Kidney tubule cell (primary cell): ENCODE measurements around the gene ECHDC3.
"Not testable (repeated sequence)": the region's sequence is repeated elsewhere in the genome, so short reads cannot be mapped to it uniquely, and the experiment has no call there.

ENCODE experiments used
- DNase-seq: peaks from one replicate; pipeline ENCODE4 v3.0.0-alpha.2; 2018; ENCODE audit warnings: low spot score

The ECHDC3 gene, protein sequence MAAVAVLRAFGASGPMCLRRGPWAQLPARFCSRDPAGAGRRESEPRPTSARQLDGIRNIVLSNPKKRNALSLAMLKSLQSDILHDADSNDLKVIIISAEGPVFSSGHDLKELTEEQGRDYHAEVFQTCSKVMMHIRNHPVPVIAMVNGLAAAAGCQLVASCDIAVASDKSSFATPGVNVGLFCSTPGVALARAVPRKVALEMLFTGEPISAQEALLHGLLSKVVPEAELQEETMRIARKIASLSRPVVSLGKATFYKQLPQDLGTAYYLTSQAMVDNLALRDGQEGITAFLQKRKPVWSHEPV

DNA sequence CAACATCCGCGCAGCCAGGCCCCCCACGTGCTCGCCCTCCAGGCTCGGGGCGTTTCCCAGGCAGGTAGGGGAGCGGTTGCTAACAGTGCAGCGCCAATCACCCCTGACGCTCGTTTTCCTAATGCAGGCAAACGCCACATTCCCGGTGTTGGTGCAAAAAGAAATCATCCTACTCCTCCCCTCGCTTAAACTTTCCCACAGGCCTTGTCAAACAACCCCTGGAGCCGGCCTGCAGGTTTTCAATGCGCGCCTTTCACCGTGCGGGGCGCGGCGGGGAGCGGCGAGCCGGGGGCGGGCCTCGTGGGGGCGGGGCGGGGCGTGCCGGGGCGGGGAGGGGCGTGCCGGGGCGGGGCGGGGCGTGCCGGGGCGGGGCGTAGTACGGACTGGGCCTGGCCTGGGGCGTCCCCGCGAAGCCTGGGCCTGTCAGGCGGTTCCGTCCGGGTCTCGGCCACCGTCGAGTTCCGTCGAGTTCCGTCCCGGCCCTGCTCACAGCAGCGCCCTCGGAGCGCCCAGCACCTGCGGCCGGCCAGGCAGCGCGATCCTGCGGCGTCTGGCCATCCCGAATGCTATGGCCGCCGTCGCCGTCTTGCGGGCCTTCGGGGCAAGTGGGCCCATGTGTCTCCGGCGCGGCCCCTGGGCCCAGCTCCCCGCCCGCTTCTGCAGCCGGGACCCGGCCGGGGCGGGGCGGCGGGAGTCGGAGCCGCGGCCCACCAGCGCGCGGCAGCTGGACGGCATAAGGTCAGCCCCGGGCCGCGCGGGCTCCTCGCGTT lies at the start of gene ECHDC3:
Gene ECHDC3 (plus strand): TSS at position 374 of the 770 bp plus-strand sequence. CDS start 195 bp downstream, at position 569.
- DNase-seq: peak; percentile 53

DNA sequence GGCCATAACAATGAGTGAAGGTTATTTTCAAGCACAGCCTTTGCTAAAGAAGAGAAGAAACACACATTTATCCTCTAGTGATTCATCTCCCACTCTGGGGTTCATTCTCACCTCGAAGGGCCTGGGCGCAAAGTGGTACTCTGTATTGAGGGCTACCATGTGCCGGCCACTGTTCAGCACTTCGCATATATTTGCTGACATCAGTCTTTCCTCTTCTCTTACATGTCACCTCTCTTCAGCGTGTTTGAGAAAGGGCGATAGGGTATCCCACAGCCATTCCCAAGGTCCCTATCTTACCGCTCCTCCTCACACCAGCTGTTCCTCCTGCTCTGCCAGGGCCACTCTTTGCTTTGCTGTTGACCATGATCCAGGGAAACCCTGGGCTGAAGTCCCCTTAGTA lies 48.8 kb upstream of the ECHDC3 start:
- DNase-seq: no peak

DNA sequence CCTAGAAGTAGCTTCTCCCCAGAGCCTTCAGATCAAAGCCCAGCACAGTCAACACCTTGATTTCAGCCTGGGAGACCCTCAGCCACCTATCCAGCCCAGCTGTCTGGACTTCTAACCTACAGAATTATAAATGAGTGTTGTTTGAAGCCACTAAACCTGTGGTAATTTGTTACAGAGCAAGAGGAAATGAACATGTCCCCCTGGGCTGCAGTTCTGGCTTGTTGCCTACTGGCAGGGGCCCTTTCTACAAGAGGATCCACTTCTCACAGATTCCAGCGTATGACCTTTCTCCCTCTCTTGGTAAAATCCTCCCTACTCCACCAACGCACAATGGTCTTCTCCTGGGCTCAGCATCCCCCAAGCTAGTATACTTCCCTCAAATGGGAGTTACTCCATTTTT lies 46.4 kb upstream of the ECHDC3 start:
- DNase-seq: no peak

DNA sequence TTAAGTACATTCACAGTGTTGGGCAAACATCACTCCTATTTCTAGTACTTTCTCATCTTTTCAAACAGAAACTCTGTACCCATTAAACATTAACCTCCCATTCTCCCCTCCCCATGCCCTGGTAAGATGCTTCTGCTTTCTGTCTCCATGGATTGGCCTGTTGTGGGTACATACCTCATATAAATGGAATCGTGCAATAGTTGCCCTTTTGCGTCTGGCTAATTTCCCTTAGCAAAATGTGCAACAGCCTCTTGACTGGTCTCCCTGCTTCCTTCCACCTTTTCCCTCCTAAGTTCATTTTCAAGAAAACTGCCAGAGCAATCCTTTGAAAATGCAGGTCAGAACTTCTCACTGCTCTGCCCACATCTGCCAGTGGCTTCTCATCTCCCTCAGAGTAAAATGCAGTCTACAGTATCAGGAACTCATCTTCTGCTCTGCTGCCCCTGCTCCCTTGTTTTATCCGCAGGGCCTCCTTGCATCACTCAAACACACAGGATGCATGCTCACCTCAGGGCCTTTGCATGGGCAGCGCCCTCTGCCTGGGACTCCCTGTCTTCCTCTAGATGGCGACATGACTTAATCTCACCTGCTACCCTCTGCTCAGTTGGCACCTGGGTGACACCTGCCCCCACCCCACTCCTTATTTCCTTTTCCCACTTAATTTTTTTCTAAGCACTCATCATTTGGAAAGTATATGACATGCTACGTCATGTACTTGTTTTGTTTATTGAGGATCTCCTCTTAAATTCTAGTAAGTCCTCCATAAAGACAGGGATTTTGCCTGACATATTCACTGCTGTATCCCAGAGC lies 44.3 kb upstream of the ECHDC3 start:
- DNase-seq: peak; percentile 30

DNA sequence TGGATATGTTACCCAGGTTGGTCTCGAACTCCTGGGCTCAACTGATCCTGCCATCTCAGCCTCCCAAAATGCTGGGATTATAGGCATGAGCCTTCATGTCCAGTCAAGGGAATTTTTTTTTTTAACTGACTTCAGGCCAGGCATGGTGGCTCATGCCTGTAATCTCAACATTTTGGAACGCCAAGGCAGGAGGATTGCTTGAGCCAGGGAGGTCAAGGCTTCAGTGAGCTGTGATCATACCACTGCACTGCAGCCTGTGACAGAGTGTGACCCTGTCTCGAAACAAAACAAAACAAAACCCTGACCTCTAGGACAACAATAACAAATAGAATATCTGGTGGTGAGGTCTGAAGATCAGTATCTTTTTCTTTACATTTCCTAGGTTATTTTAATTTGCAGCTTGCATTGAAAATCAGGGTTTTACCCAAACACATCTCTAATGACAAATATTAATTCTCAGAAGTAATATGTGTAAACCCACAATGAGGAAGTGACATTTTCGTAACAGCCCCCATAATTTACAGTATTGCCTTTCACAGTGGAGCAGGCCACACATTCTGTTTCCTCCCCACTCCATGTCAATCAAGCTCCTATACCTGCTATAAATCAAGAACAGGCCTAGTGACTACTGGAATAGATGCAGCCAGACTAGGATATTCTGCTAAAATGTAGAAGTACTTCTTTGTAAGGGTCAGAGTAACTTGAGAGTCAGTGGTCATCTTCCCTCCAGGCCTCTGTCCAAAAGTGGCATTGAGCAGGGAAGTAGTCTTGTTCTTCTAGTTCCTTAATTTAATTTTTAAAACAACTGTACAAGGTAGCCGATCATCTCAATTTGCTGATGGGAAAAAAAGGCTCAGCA lies 43.3 kb upstream of the ECHDC3 start:
- DNase-seq: no peak

DNA sequence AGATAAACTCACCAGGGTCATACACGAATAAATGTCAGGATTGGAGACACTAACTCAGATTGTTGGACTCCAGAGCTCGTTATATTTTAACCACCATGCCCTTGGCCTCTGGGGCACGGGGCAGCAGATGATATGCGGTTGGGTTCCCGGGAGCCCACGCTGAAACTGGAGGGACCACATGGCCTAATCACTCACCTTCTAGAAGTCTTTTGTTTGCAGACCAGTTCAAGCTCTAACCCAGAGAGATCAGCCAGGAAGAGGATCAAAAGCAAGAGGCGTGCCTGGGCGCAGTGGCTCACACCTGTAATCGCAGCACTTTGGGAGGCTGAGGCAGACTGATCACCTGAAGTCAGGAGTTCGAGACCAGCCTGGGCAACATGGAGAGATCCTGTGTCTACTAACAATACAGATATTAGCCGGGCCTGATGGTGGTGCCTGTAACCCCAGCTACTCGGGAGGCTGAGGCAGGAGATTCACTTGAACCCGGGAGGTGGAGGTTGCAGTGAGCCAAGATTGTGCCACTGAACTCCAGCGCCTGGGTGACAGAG lies 42.6 kb upstream of the ECHDC3 start:
- DNase-seq: peak; percentile 32

DNA sequence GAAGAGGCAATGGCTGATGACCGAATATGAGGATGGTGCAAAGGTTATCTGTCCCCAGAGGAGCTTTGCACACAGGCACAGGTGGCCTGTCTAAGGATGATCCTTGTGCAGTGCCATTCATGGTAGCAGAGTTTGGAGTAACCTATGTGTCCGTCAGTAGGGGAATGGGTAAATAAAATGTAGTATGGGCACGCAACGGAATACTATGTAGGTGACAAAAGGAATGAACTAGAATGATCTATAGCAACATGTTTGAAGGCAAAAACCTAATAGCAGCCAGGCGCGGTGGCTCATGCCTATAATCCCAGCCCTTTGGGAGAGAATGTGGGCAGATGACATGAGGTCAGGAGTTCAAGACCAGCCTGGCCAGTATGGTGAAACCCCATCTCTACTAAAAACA lies 41.6 kb upstream of the ECHDC3 start:
- no peak for DNase-seq

DNA sequence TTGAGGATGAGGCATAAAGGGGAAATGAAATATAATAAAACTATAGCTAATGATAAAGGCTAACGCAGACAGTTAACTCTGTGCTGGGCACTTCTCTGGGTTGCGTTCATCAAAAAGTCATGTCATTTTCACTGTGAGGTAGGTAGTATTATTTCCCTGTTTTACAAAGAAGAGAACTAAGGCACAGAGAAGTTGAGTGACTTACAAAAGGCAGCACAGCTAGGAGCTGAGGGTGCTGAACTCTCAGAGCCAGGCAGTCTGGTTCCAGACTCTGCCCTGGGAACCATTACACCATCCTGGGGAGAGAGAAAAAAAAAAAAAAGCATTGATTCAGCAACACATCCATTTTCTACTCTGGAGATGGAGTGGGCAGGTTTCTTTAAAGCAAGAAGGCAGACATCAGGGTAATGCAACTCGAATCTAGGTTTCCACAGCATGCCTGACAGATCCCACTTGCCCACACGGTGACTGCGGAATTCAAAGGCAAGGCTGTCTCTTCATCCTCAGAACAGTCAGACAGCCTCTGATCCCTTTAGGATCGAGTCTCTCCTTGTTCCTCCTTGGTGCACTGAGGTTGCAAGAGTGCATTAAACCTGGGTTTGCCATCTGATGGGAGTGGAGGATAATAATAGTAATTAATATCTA lies 40.6 kb upstream of the ECHDC3 start:
- DNase-seq: no peak

DNA sequence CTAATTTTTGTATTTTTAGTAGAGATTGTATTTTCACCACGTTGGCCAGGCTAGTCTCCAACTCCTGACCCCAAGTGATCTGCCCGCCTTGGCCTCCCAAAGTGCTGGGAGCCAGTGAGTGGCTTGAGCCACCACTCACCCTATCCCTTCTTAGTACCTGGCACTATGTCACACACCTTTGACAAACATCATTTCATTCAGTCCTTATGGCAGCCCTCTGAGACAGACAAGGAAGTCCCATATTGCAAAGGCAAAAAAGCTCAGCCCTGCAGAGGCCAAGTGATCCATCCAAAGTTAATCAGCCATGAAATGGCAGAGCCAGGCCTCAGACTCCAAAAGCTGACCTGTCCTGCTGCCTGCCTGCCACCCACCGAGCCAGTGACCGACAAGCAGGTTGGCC lies 39.9 kb upstream of the ECHDC3 start:
- no peak for DNase-seq

DNA sequence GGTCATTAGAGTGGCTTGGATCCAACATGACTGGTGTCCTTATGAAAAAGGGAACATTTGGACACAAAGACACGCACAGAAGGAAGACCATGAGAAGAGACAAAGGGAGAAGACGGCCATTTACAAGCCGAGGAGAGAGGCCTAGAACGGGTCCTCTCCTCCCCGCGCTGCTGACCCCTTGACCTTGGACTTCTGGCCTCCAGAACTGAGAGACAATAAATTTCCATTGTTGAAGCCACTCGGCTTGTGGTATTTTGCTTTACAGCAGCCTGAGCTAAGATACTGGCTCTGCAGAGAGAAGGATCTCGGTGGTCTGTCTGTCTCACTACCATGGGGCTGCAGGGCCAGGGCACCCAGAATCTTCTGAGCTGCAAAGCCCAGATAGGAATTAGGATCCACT lies 38.1 kb upstream of the ECHDC3 start:
- DNase-seq: no peak

DNA sequence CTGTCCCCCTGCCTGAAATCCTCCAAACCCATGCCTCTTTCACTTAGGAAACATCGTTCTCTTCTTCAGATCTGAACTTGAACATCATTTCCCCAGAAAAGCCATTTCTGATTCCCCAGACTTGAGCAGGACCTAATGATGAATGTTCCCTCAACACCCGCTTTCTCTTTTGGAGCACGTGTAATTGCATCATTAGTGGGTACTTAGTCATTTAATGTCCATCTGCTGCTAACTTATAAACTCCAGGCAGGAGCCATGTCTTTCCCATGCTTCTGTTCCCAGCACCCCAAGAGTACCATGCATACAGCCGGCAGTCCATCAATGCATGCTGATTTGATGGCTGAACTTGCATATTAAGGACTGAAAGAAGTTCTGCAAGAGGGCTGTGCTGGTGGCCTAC lies 36.5 kb upstream of the ECHDC3 start:
- no peak for DNase-seq

DNA sequence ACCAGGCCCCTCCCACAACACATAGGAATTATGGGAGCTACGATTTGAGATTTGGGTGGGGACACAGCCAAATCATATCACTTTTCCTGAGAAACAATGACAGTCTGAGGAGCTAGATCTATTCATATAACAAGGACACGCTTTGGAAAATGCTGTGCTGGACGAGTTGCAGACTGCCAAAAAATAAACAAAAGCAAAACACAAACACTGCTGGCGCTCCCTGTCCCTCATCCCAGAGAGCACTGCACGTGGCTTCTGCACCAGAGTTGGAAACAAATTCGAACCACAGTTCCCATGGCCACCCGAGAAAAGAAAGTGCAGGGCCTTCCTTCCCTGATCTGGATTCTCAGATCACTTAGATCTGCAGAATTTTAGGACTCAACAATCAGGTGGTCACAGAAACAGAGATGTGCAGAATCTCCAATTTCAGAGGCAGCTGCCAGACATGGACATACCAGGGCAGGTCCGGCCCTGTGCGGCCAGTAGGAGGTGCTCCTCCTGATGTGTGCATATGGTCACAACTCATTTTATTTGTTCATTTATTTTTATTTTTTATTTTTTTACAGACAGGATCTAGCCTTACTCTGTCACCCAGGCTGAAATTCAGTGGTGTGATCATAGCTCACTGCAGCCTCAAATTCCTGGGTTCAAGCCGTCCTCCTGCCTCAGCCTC lies 35.2 kb upstream of the ECHDC3 start:
- no peak for DNase-seq

DNA sequence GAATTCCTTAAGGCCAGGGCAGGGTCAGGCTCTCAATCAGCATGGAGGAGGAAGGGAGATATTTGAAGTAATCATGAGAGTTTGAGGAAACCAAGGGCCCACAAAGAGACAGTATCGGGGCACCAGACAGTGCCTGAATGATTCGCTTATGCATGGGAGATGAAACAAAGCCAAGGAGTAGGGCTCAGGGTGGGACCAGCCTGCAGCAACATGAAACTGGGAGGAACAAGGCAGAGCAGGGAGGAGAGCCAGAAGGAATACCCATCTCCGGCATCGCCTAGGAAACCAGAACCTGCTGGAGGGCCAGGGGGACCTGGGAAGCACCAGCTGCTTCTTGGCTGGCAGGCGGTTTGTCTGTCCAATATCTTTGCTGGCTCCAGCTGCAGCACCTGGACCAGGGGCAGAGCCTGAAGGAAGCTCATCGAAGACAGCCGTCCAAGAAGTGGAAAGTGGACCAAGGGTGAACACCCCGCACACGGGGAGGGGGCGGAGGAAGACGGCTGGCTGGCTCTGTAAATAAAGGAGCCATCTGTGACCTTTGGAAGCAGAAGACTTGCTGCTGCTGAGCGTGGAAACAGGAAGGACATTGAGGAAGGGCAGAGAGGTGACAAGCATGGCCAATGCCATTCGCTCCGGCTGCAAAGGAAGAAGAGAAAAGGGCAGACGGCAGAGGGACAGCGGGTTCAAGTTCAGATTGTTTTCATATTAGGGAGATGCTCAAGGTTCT lies 34.4 kb upstream of the ECHDC3 start:
- DNase-seq: no peak

DNA sequence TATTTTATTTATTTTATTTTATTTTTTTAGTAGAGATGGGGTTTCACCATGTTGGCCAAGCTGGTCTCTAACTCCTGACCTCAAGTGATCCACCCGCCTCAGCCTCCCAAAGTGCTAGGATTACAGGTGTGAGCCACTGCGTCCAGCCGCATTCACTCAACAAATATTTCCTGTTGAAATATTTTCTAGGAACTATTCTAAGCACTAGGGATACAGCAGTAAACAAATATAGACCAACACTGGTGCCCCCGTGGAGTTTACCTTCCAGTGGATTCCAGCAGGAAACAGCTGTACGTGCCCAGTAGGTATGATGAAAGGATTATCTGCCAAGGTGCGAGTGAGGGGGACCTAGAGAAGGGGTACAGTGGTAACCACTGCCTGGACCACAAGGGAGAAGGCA lies 33.4 kb upstream of the ECHDC3 start:
- not testable (repeated sequence) for DNase-seq

DNA sequence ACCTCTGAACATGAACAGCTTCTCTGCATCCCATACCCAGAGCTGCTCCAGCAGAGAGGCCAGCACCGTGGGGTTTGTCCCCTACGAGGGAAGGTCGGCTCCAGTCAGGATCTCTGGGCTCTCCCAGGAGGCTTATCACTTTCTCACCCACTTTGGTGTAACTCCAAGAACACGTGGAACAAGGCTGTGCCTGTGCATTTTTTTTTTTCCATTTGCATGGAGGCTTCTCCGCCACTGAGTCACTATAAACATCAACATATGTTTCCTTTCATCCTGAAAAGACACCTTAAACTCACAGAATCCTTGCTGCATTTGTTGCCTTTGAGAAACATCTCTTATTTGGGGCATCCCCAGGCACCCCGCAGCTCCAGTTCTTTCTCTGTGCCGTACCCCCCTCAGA lies 29.4 kb upstream of the ECHDC3 start:
- no peak for DNase-seq

DNA sequence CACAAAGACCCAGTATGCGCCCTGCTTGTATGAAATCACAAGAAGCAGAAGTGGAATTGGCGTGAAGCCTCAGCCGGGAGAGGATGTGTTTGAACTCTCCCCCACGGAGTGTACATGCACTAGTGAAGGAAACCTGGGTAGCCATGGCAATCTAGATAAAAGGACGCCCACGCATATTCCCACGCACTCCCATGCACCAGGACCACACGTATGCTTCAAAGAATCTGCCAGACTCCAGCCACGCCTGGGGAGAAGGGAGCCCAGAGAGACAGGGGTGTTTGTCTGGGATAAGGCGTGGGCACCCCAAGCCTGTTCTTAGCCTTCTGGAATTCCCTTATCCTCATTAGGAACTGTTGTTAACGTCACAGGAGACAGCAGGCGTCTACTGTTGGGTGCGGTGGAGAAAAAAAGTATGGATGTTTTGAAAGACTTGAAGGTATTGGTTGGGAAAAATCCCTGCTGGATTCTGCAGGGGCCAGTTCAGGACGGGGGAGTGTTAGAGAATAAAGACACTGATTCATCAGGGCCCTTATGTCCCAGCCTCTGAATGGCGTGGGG lies 28.9 kb upstream of the ECHDC3 start:
- no peak for DNase-seq

DNA sequence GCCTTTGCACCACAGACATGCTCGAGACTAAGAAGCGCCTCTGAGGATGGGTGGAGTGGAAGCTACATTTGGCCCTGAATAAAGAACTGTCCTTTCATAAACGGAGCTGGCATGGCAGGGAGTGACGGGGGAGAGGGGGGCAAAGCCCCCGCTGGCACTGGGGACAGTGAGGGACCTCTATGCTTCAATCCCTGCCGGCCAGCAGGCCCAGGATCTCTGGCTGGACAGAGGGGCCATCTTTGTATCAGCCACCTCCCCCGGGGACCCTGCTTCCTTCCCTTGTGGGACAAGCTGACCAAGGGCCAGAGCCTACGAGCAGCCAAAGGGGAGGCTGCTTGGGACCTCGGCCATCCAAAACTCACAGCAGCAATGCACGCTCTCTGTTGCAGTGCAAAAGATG lies 28.2 kb upstream of the ECHDC3 start:
- no peak for DNase-seq

DNA sequence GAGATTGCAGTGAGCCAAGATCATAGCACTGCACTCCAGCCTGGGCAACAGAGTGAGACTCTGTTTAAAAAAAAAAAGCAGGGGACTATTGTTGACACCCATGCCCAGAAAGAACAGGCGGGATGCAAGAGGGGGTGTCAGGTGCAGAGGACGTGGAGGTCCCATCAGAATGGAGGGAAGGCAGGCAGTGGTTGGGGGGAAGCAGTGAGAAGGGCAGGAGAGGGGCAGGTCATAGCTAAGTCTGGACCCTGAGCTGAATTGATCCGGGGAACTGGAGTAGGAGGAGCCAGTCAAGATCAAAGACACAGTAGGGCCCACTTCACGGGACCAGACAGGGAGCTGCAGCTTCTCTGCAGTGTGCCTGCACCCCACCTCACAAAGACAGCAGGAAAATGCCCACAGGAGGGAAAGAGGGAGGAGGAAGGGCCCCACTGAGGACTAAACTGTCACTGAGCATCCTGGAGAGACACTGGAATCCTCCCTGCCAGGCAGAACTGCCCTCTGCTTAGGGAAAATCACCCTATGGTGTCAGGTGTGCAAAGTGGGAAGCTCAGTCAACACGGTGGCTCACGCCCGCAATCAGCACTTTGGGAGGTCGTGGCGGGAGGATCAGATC lies 27.3 kb upstream of the ECHDC3 start:
- no peak for DNase-seq
